KMS-11 (cell line): ENCODE data around the gene GLMP.

Experiments
- H2AFZ ChIP-seq: fragments of 200-600 bp; sonication (generic); 2 replicates; pipeline ENCODE4 v1.6.1; 2016; ENCODE audit warnings: antibody characterized with exemption, mixed run types, low read depth
- H3K27ac ChIP-seq: fragments of 200-600 bp; sonication (generic); 2 replicates; pipeline ENCODE4 v1.6.1; 2016; ENCODE audit warnings: mild to moderate bottlenecking, mixed run types
- H3K27me3 ChIP-seq: fragments of 200-600 bp; sonication (generic); 2 replicates; pipeline ENCODE4 v1.6.1; 2017; ENCODE audit warnings: mild to moderate bottlenecking, low read depth, mixed run types, moderate library complexity; ENCODE audit not compliant: insufficient read depth
- H3K36me3 ChIP-seq: fragments of 200-600 bp; sonication (generic); 2 replicates; pipeline ENCODE4 v1.6.1; 2017; ENCODE audit warnings: mild to moderate bottlenecking, mixed run types; ENCODE audit not compliant: insufficient read depth
- H3K4me1 ChIP-seq: fragments of 200-600 bp; sonication (generic); 2 replicates; pipeline ENCODE4 v1.6.1; 2016; ENCODE audit warnings: mild to moderate bottlenecking, low read depth, mixed run types; ENCODE audit not compliant: poor library complexity, severe bottlenecking
- H3K4me2 ChIP-seq: fragments of 200-600 bp; sonication (generic); 2 replicates; pipeline ENCODE4 v1.7.0; 2016; ENCODE audit warnings: mild to moderate bottlenecking, mixed run types
- H3K4me3 ChIP-seq: fragments of 200-600 bp; sonication (generic); IDR thresholded peaks from 2 replicates; pipeline ENCODE4 v1.6.1; 2017; ENCODE audit warnings: low read depth, low read length, mixed read lengths; ENCODE audit not compliant: insufficient read depth
- H3K79me2 ChIP-seq: fragments of 200-600 bp; sonication (generic); 2 replicates; pipeline ENCODE4 v1.6.1; 2016; ENCODE audit warnings: low read depth, mixed run types; ENCODE audit not compliant: insufficient read depth
- H3K9ac ChIP-seq: fragments of 200-600 bp; sonication (generic); 2 replicates; pipeline ENCODE4 v1.6.1; 2016; ENCODE audit warnings: mild to moderate bottlenecking, mixed run types
- H4K20me1 ChIP-seq: fragments of 200-600 bp; sonication (generic); 2 replicates; pipeline ENCODE4 v1.6.1; 2016; ENCODE audit warnings: mild to moderate bottlenecking, mixed run types; ENCODE audit not compliant: insufficient read depth
- TF ChIP-seq, protein P1 (sequence below): fragments of 200-600 bp; sonication (generic); conservative IDR thresholded peaks from 2 replicates; pipeline ENCODE4 v1.6.1; 2017; ENCODE audit warnings: low read depth, mild to moderate bottlenecking, antibody characterized with exemption, low read length, moderate library complexity, mixed read lengths

The GLMP gene

DNA sequence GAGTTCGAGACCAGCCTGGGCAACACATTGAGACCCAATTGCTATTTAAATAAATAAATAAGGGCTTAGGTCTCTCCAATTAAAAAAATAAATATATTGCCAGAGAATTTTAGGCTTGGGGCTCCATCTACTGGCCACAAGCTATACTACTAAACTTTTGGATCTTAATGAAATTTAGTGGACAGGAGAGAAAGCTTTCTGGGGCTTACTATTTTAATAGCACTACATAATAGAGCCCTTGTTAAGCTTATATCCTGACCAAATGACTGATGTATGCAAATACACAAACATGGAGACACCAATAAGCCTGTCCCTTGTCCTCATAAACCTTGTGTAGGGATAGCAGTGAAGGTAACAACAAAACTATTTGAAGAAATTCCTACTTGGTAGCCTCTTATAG is 24.2 kb upstream of the GLMP start:
- Histone ChIP-seq H4K20me1 (peaks cover 20% of the 10 kb centered on the region; the same call in 1 of the 2 replicates), H3K4me1 (no peaks in the 10 kb centered on the region), H3K9ac (no peak overlapping the region), H3K79me2 (peaks cover 38% of the 10 kb centered on the region; the same call in 1 of the 2 replicates), H3K27me3 (no peaks in the 10 kb centered on the region), H3K4me3 (no peak overlapping the region), H3K4me2 (no peak overlapping the region), H3K36me3 (peaks cover 94% of the 10 kb centered on the region; the same call in 1 of the 2 replicates), H2AFZ (no peak overlapping the region), H3K27ac (no peak overlapping the region; the same call in 1 of the 2 replicates)
- TF ChIP-seq, protein P1, sequence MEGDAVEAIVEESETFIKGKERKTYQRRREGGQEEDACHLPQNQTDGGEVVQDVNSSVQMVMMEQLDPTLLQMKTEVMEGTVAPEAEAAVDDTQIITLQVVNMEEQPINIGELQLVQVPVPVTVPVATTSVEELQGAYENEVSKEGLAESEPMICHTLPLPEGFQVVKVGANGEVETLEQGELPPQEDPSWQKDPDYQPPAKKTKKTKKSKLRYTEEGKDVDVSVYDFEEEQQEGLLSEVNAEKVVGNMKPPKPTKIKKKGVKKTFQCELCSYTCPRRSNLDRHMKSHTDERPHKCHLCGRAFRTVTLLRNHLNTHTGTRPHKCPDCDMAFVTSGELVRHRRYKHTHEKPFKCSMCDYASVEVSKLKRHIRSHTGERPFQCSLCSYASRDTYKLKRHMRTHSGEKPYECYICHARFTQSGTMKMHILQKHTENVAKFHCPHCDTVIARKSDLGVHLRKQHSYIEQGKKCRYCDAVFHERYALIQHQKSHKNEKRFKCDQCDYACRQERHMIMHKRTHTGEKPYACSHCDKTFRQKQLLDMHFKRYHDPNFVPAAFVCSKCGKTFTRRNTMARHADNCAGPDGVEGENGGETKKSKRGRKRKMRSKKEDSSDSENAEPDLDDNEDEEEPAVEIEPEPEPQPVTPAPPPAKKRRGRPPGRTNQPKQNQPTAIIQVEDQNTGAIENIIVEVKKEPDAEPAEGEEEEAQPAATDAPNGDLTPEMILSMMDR: peak; percentile 98

DNA sequence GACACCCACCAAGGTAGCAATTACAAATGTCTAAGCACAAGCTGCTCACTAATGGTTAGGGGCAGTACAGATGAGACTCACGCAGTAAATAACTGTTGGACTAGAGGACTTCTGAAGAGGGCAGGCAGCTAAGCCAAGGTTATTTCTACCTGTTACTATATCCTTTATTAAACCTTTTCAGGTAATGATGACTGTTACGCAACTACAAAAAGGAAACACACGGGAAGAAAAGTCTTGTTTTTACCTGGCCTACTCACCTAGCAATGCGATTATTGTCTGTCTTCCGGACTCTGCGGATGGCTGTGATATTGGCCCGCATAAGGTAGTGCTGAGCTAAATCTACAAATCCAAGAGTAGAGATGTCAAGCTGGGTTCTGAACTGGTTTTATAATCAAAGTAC is 21.4 kb upstream of the GLMP start:
- H3K27me3 ChIP-seq: no peaks in the 10 kb centered on the region
- no peak overlapping the region for H2AFZ ChIP-seq
- no peak overlapping the region for H3K4me2 ChIP-seq
- peaks cover 96% of the 10 kb centered on the region; the same call in 1 of the 2 replicates for H3K36me3 ChIP-seq
- peaks cover 20% of the 10 kb centered on the region; the same call in 1 of the 2 replicates for H4K20me1 ChIP-seq
- H3K27ac ChIP-seq: no peak overlapping the region
- H3K79me2 ChIP-seq: peaks cover 17% of the 10 kb centered on the region; the same call in 1 of the 2 replicates
- H3K4me1 ChIP-seq: no peaks in the 10 kb centered on the region
- H3K9ac ChIP-seq: no peak overlapping the region
- H3K4me3 ChIP-seq: no peak overlapping the region
- TF ChIP-seq, protein P1: no peak

DNA sequence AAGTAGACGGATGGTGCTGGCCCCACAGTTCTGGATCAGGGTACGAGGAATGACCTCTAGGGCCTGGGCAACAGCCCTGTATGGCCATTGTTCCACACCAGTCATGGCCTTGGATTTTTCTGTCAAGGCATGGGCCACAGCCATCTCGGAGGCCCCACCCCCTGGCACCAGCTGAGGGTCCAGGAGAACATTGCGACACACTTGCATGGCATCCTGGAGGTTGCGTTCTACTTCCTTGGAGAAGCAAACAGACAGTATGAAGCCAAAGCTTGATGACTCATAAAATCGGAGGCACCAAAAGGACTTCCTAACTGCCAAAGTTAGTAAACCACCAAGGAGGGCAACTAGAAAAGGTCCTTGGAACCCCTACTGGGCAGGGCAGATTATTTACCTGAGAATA is 15.5 kb upstream of the GLMP start:
- Histone ChIP-seq H4K20me1 (peaks cover 8% of the 10 kb centered on the region; the same call in 1 of the 2 replicates), H3K4me1 (no peaks in the 10 kb centered on the region), H2AFZ (no peak overlapping the region), H3K27ac (no peak overlapping the region), H3K9ac (no peak overlapping the region), H3K36me3 (peaks cover 86% of the 10 kb centered on the region; the same call in 1 of the 2 replicates), H3K4me3 (no peak overlapping the region), H3K27me3 (no peaks in the 10 kb centered on the region), H3K79me2 (0 out of 2 replicates have a peak, but pooled peaks cover 7% of the 10 kb centered on the region), H3K4me2 (no peak overlapping the region)
- TF ChIP-seq, protein P1: no peak

DNA sequence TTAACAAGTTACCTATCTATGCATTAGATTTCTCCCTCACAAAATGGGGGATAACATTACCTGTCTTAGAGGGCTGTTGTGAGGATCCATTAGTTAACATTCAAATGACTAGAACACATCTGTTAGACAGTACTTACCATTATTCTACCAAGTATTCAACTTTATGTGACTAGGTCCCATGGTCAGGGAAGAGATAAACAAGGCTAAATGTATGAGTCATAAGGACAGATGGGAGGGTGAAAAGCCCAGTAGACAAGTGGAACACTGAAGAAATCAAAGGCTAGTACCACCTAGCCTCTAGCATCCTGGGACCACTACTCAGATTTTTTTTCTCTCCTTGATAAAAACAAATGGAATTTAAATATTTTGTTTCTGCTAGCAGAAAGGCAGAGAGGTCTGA is 12.6 kb upstream of the GLMP start:
- TF ChIP-seq, protein P1: no peak
- Histone ChIP-seq H3K36me3 (peaks cover 64% of the 10 kb centered on the region; the same call in 1 of the 2 replicates), H3K27ac (no peak overlapping the region)

More for the DNA sequence above, 12.6 kb upstream of the GLMP start:
- H3K4me3 ChIP-seq: no peak overlapping the region
- no peaks in the 10 kb centered on the region for H3K4me1 ChIP-seq
- no peaks in the 10 kb centered on the region for H3K79me2 ChIP-seq
- H3K9ac ChIP-seq: no peak overlapping the region
- H4K20me1 ChIP-seq: no peaks in the 10 kb centered on the region
- no peaks in the 10 kb centered on the region for H3K27me3 ChIP-seq
- no peak overlapping the region for H3K4me2 ChIP-seq
- no peak overlapping the region for H2AFZ ChIP-seq
